ENCODE measurements around the gene PTGDR2.

GRCh38 chr11:60841797-60842667, 13.7 kb downstream of the PTGDR2 start, which contains the start of gene CCDC86:
- TF ChIP-seq YY1 (IDR thresholded peaks at IDR 0.05; ENCODE audit: low read depth) = peak; percentile 98
- TF ChIP-seq CREB1 (IDR thresholded peaks at IDR 0.05; ENCODE audit: low read depth) = peak; percentile 100
- no peak for TF ChIP-seq FOXM1 (IDR thresholded peaks at IDR 0.05; ENCODE audit: borderline replicate concordance, low read depth)
- TF ChIP-seq TEAD4 (IDR thresholded peaks at IDR 0.05) = no peak
- no peak for TF ChIP-seq EGR1 (IDR thresholded peaks at IDR 0.05)
- TF ChIP-seq RAD21 (IDR thresholded peaks at IDR 0.05; ENCODE audit: low read depth) = no peak
- peak; percentile 55; the same call in 1 of the 2 replicates for TF ChIP-seq ZBTB7A (IDR thresholded peaks at IDR 0.05; ENCODE audit: low read depth)
